Gastrocnemius medialis (tissue), 4 donors: ENCODE results near the gene MBD1. TPM values are rescaled to one million over a fixed set of nuclear protein-coding genes. Genes with fewer than 3 reads are reported as not detected.
"Not testable (repeated sequence)": the region's sequence is repeated elsewhere in the genome, so short reads cannot be mapped to it uniquely, and the experiment has no call there.

Experiments
- ATAC-seq, 2 donors: fragments of 150-250 bp; one replicate each; pipeline ENCODE4 v1.9.1; 2016
- DNase-seq, 2 donors: peaks; one replicate each; pipeline ENCODE4 v3.0.0-alpha.2; 2019
- H3K27ac ChIP-seq, 4 donors: fragments of 200-600 bp; sonication (generic); 1 replicate in 1 of 4; 2 replicates in 3 of 4; pipeline ENCODE4 v1.5.1; 2016 to 2018; ENCODE audit warnings: mild to moderate bottlenecking in 2 of 4, moderate library complexity in 1 of 4
- H3K27me3 ChIP-seq, 3 donors: fragments of 200-600 bp; sonication (generic) in 2 of 3; 1 replicate in 1 of 3; 2 replicates in 2 of 3; pipeline versions ENCODE4 v1.5.1 to v1.6.0; 2016 to 2019; ENCODE audit warnings: mild to moderate bottlenecking in 1 of 3, moderate library complexity in 1 of 3
- H3K36me3 ChIP-seq, 2 donors: fragments of 200-600 bp; sonication (generic) in 1 of 2; one replicate each; pipeline ENCODE4 v1.5.1; 2017 to 2018
- H3K4me1 ChIP-seq, 2 donors: fragments of 200-600 bp; sonication (generic) in 1 of 2; one replicate each; pipeline ENCODE4 v1.5.1; 2016 to 2017; ENCODE audit warnings: mild to moderate bottlenecking in 2 of 2
- H3K4me3 ChIP-seq, 4 donors: fragments of 200-600 bp; sonication (generic) in 3 of 4; 1 replicate in 1 of 4; 2 replicates in 3 of 4; pipeline ENCODE4 v1.5.1; 2016 to 2019; ENCODE audit warnings: mild to moderate bottlenecking in 2 of 4
- H3K9me3 ChIP-seq, 3 donors: fragments of 200-600 bp; sonication (generic) in 2 of 3; 1 replicate in 1 of 3; 2 replicates in 2 of 3; pipeline ENCODE4 v1.5.1; 2016 to 2019
- POLR2A ChIP-seq, 2 donors: fragments of 450-650 bp; IDR thresholded peaks; one replicate each; pipeline ENCODE4 v1.6.1; 2017; ENCODE audit warnings: antibody characterized with exemption in 2 of 2, mild to moderate bottlenecking in 2 of 2, moderate library complexity in 2 of 2
- in situ Hi-C, 4 donors: fragments of 200-750 bp; cut with MboI; loops; one replicate each; pipeline versions ENCODE4 v1.15.0 to v1.8.0; 2017; ENCODE audit warnings: low sequenced_read_pairs in 4 of 4
- intact Hi-C: fragments of 100-400 bp; cut with DNase I; formaldehyde crosslinking; loops from one replicate; pipeline ENCODE4 v1.15.1; 2023; ENCODE audit warnings: low total_unique reads
- total RNA-seq, 4 donors: library from RNA; depleted of rRNA; stranded (reverse); fragments of >200 nt; gene quantifications; one replicate each; pipeline versions ENCODE4 v1.1.0 to v1.2.3, GENCODE V29; 2016
- TF ChIP-seq, protein P1 (sequence below), 5 experiments: fragments of 450-650 bp in 3 of 5; fragments of 200-600 bp in 2 of 5; sonication (generic) in 2 of 5; IDR thresholded peaks in 4 of 5; conservative IDR thresholded peaks in 1 of 5; 1 replicate in 4 of 5; 2 replicates in 1 of 5; pipeline ENCODE4 v1.5.1; 2016 to 2019; ENCODE audit warnings: antibody characterized with exemption in 5 of 5, mild to moderate bottlenecking in 3 of 5, moderate library complexity in 3 of 5

Gene MBD1
- total RNA-seq, 4 donors from 2014 or later, result 80.4 to 127 (median 103) TPM

DNA sequence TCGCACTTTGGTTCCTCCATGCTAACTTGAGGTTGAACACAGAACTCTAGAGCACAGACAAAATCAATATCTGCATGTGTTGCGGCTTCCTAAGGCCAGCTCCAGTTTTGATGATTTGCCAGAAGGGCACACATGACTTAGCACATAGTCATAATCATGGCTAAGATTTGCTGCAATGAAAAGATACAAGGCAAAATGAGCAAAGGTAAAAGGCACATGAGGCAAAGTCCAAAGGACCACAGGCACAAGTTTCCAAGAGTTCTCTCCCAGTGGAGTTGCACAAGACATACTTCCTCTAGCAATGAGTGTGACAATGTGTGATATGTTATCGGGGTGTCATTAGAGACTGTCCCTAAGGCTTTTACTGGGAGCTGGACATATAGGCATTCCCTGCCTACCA is 30.3 kb upstream of the MBD1 start:
- ATAC-seq, result no peak
- intact Hi-C loops (no loop called here), in situ Hi-C loops (no loop called here)
- TF ChIP-seq POLR2A (IDR thresholded peaks at IDR 0.05), result no peak
- TF ChIP-seq, protein P1, sequence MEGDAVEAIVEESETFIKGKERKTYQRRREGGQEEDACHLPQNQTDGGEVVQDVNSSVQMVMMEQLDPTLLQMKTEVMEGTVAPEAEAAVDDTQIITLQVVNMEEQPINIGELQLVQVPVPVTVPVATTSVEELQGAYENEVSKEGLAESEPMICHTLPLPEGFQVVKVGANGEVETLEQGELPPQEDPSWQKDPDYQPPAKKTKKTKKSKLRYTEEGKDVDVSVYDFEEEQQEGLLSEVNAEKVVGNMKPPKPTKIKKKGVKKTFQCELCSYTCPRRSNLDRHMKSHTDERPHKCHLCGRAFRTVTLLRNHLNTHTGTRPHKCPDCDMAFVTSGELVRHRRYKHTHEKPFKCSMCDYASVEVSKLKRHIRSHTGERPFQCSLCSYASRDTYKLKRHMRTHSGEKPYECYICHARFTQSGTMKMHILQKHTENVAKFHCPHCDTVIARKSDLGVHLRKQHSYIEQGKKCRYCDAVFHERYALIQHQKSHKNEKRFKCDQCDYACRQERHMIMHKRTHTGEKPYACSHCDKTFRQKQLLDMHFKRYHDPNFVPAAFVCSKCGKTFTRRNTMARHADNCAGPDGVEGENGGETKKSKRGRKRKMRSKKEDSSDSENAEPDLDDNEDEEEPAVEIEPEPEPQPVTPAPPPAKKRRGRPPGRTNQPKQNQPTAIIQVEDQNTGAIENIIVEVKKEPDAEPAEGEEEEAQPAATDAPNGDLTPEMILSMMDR (IDR thresholded peaks at IDR 0.05 in 4 of 5, conservative IDR thresholded peaks at IDR 0.05 in 1 of 5), result no peak
- no peaks in the 10 kb centered on the region for H3K36me3 ChIP-seq
- peaks cover 3 to 6% of the 10 kb centered on the region in 2 donors for H3K4me1 ChIP-seq
- H3K27me3 ChIP-seq, result no peaks in the 10 kb centered on the region
- no peaks in the 10 kb centered on the region for H3K9me3 ChIP-seq
- no peak overlapping the region for H3K27ac ChIP-seq
- no peak for DNase-seq
- H3K4me3 ChIP-seq, result no peak overlapping the region

- Histone ChIP-seq H3K4me3 (no peak overlapping the region), H3K4me1 (peaks cover 3 to 6% of the 10 kb centered on the region in 2 donors), H3K27me3 (peaks cover 0 to 3% (median 0%) of the 10 kb centered on the region in 3 donors), H3K9me3 (no peaks in the 10 kb centered on the region), H3K27ac (no peak overlapping the region), H3K36me3 (no peaks in the 10 kb centered on the region)
- TF ChIP-seq, protein P1 (IDR thresholded peaks at IDR 0.05 in 4 of 5, conservative IDR thresholded peaks at IDR 0.05 in 1 of 5), result no peak
- no peak for TF ChIP-seq POLR2A (IDR thresholded peaks at IDR 0.05)
- intact Hi-C loops, result no loop called here
- in situ Hi-C loops, result no loop called here
- DNase-seq (no peak), ATAC-seq (no peak)
These were observed 28.8 kb upstream of the MBD1 start for GRCh38 chr18:50310080-50310479.

DNA sequence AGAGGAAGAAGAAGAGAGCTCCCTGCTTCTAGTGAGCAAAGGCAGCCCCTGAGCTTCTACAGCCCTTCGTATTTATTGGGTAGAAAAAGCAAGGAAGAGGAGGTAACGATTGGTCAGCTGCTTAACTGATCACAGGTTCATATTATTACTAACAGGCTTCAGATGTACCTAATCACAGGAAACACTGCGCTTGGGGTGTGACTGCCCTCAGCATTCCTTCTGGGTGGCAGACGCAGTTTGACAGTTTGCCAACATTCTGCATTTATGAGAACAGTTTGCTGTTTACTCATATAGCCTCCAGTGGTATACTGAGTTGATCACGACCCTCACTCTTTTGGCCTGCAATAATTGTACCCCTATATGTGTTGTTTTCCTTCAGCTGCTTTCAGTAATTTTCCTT is 27.5 kb upstream of the MBD1 start:
- intact Hi-C loops, result loop anchor here (1.0 to 2.0 kb wide), 4 partner anchors 22 to 66 kb away; partner anchors contain the start of genes CFAP53, CXXC1, MBD1 and SKA1
- H3K9me3 ChIP-seq, H3K36me3 ChIP-seq, ATAC-seq, DNase-seq, H3K4me1 ChIP-seq, in situ Hi-C loops, H3K4me3 ChIP-seq, H3K27ac ChIP-seq: not testable (repeated sequence)
- peaks cover 0 to 14% (median 0%) of the 10 kb centered on the region in 3 donors for H3K27me3 ChIP-seq

DNA sequence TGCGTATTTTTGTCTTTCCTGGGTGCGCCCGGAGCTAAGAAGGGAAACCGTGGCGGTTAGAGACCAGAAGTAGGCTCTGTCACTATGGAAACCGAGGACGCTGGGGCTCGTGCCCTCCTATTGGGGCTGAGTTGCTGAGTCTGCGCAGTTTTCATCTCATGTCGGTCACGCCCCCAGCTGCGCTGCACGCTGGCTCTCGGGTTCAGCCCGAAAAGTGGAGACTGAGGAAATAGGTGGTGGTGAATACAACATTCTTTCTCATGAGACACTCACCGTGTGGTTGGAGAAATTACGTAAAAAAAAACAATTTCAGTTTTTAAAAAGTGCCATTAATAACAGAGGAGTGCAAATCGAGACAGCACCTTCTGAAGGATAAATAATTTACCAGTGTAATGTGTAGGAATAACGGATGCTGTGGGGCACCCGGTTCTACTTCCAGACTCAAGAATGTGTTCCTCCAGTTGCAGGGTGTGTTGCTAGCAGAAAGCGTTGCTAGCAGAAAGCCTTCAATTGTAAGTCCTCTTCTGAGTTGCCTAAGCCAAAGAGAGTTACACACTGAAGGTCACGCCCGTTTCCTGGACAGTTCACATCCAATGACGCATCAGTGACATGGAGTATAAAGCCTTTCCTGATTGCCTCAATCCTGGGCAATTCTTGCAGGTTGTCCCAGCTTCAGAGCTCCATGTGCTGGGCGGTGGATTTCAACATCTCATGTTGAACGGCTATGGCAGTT is 26.6 kb upstream of the MBD1 start:
- H3K27me3 ChIP-seq, result peaks cover 0 to 23% (median 2%) of the 10 kb centered on the region in 3 donors
- intact Hi-C loops, result loop anchor here (1.0 to 2.0 kb wide), 4 partner anchors 21 to 67 kb away; partner anchors contain the start of genes CFAP53, CXXC1, MBD1 and SKA1
- peak; percentile 70 to 82 for DNase-seq
- H3K36me3 ChIP-seq, result no peaks in the 10 kb centered on the region
- in situ Hi-C loops, result no loop called here
- peak overlapping the region in 2 of 4 donors; percentile 21 to 62 for H3K27ac ChIP-seq
- peak overlapping the region; percentile 41 to 58 (median 53) for H3K4me3 ChIP-seq
- peak; percentile 97 to 99 for ATAC-seq
- TF ChIP-seq, protein P1 (IDR thresholded peaks at IDR 0.05 in 4 of 5, conservative IDR thresholded peaks at IDR 0.05 in 1 of 5), result no peak
- no peak for TF ChIP-seq POLR2A (IDR thresholded peaks at IDR 0.05)
- peaks cover 3 to 6% of the 10 kb centered on the region in 2 donors for H3K4me1 ChIP-seq
- H3K9me3 ChIP-seq, result no peaks in the 10 kb centered on the region

GRCh38 chr18:50307400-50307737 is 26.0 kb upstream of the MBD1 start:
- no peak overlapping the region for H3K27ac ChIP-seq

More at GRCh38 chr18:50307400-50307737, 26.0 kb upstream of the MBD1 start:
- no peak for ATAC-seq
- Histone ChIP-seq H3K9me3 (no peaks in the 10 kb centered on the region), H3K4me3 (peak overlapping the region; percentile 41 to 58 (median 53)), H3K27me3 (peaks cover 0 to 28% (median 5%) of the 10 kb centered on the region in 3 donors), H3K4me1 (peaks cover 3 to 6% of the 10 kb centered on the region in 2 donors), H3K36me3 (no peaks in the 10 kb centered on the region)
- in situ Hi-C loops (no loop called here), intact Hi-C loops (no loop called here)
- TF ChIP-seq POLR2A (IDR thresholded peaks at IDR 0.05), result no peak
- TF ChIP-seq, protein P1 (IDR thresholded peaks at IDR 0.05 in 4 of 5, conservative IDR thresholded peaks at IDR 0.05 in 1 of 5), result no peak
- no peak for DNase-seq
